DMS53 treated with DMSO at 0.1 percent for 48 hours (cell line): ENCODE data around the gene TNS1.
"Not testable (repeated sequence)": the region's sequence is repeated elsewhere in the genome, so short reads cannot be mapped to it uniquely, and the experiment has no call there.

Experiments used
- DNase-seq: peaks from one replicate; lab custom pipeline; 2025; ENCODE audit not compliant: unreplicated experiment; lab: John Stamatoyannopoulos, UW

Gene TNS1

DNA sequence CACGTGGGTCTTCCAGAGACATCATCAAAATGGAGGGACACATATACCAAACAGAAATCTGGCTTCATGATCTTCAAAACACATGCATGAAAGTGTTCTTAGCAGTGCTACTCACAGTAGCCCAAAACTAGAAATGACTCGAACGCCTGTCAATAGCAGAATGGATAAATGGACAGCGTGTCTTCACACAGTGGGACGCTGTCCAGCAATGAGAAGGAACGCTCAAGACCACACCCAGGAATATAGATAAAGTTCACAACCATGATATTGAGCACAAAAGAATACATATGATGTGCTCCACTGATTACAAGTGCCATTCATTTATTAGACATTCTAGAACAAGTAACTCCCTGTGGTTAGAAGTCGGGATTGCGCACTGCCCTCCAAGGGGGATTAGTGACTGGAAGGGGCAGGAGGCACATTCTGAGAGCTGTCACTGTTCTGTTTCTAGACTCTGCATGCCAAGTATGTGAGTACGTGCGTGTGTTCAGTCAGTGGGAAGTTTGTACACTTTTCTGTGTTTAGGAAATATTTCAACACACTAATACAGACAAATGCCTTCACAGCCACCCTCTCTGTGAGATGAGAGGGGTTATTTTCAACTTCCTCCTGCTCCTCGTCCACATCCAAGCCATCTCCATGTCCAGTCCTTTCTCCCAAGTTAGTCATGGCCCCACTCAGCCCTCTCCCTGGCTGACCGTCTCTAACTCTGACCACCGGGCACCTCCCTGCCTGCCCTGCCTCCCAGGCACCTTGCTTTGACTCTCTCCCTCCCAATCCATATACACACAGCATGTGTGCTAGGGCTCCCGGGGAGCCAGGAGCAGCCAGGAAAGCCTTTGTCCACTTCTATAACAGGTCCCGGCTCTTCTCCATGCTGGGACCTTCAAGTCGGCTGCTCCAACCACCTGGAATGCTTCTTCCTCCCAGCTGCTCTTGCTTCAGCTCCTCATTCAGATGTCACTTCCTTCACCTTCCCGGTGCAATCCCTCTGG is 26.9 kb upstream of the TNS1 start:
- DNase-seq, result no peak

- no peak for DNase-seq
These were observed 26.0 kb upstream of the TNS1 start for GRCh38 chr2:218028562-218029348.

GRCh38 chr2:218028189-218028495 is 25.3 kb upstream of the TNS1 start:
- DNase-seq, result no peak

- no peak for DNase-seq
These were observed 24.8 kb upstream of the TNS1 start for GRCh38 chr2:218027426-218028188.

DNA sequence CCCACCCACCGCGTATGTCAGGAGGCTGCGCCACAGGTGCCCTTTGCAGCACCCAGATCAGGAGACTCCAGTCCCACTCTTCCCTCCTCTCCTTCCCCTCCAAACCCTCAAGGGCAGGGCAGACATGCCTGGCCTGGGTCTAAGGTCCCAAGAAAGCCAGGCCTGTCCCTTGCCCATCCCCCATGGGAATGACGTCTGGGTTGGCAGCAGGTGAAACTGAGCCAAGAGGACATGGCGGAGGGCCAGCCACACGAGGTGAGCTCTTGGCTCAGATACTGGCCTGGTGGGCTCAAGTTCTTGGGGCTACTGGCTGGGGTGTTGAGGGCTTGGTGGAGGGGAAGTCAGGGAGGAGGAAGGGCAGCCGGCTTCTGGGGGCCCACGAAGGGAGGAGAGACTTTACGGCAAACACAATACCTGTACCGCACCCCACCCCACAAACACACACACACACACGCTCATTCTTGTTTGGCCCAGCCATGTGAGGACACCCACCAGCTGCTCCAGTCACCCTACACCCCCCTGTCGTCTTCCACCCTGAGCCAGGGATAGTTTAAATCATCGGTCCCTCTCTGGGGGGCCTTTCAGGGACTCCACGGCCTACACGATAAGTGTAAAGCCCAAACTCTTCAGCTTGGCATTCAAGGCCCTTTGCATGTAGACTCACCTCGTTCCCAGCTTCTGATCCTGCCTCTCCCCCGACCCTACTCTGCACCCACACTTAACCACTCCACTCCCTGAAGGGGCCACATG is 24.1 kb upstream of the TNS1 start:
- no peak for DNase-seq

DNA sequence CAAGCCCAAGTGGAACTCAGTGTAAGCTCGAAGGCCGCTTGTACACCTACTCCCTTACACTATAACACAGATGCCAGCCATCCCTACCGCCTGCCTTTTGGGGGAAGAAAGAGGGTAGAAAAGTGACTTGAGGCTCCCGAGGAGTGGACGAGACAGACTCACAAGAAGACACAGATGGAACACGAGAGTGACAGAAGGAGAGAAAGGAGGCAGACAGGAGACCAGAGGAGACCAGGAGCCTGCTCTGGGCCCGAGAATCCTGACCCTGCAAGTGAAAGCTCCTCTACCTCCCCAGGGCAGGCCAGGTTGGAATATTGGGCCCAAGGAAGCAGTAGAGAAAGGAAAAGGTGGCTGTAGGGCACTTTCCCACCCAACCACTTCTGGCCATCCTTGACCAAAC is 23.4 kb upstream of the TNS1 start:
- no peak for DNase-seq

- no peak for DNase-seq
These were observed 22.1 kb upstream of the TNS1 start for GRCh38 chr2:218024871-218025270.

DNA sequence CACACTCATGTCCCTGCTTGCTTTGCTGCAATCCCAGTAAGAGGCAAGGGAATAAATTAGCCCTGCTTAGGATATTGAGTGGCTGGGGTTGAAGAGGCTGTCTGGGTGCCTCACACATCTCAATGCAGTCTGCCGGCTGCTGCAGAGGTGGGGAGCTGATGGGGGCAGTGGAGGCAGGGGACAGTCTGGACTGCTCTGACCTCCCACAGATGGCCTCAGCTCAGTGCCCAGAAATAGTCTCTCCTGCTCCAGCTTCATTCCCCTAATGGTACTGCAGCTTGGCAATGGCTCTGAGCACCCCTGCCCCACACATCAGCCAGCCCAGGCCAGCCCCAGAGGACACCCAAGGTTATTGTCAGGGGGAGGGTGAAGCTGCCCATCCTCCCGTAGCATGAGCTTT is 21.5 kb upstream of the TNS1 start:
- no peak for DNase-seq

GRCh38 chr2:218023636-218024035 is 20.8 kb upstream of the TNS1 start:
- no peak for DNase-seq

- no peak for DNase-seq
These were observed 20.2 kb upstream of the TNS1 start for GRCh38 chr2:218022851-218023530.

- DNase-seq, result no peak
These were observed 19.5 kb upstream of the TNS1 start for GRCh38 chr2:218022131-218022850.

DNA sequence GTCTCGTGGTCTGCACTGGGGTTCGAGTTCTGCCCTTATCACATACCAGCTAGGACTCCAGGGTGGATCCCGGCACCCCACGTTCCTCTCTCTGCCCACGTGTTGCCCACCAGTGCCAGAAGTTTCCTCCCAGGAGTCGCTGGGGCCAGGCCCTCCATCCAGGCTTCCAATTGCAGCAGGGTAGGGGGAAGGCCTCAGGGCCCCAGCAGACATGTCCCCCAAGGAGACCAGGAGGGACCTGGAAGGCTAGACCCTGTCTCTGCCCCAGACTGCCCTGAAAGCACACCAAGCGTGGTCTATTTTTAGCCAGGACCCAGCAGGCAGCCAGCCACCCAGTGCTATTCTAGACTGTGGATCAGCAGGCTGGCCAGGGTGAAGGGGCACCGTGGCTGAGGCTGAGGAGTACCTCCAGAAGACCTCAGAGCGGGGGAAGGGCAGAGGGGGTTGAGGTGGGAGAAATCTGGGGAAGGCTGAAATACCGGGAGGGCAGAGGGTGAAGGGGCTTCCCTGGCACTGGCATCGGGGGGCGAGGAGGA is 18.8 kb upstream of the TNS1 start:
- DNase-seq, result no peak

GRCh38 chr2:218020966-218021535 is 18.3 kb upstream of the TNS1 start:
- DNase-seq, result no peak

- DNase-seq, result no peak
These were observed 17.5 kb upstream of the TNS1 start for GRCh38 chr2:218020281-218020680.

GRCh38 chr2:218019411-218020060 is 16.7 kb upstream of the TNS1 start:
- no peak for DNase-seq

DNA sequence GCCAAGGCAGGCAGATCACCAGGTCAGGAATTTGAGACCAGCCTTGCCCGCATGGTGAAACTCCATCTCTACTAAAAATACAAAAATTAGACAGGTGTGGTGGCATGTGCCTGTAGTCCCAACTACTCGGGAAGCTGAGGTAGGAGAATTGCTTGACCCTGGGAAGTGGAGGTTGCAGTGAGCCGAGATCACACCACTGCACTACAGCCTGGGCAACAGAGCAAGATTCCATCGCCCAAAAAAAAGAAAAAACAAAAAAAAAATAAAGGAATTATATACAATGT is 16.0 kb upstream of the TNS1 start:
- not testable (repeated sequence) for DNase-seq

DNA sequence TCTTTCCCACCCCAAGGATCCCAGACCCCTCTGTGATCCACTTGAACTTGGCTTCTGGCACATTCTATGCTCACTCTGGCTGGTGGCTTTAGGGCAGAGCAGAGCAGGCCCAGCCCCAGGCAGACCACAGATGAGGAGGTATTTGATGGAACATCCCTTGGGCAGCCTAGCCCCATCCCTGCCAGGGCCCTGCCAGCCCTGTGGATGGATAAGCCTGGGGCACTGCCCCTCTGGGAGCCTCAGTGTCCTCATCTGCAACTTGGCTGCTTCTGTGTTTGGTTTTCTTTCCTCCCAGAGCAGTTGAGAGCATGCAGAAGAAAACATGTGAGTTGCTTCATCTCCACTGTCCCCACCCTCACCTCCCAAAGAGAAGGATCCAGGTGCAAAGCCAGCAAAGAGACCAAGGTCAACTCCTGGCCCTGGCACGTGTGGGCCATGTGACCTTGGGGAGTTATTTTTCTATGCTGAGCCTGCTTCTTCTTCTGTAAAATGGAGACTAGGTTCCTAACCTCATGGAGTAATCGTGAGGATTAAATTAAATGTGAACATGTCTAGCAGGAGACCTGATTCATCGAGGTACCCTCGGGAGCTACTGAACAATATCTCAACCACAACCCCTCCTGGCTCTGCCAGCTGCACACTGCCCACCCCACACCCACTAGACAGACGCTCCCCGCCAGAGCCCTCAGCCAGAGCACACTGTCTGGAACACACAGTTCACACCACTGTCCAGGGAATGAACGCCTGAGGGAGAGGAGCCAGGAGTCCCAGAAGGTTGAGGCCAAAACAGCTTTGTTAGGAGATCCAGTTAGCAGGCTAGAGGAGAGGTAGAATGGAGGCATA is 14.6 kb upstream of the TNS1 start:
- no peak for DNase-seq

DNA sequence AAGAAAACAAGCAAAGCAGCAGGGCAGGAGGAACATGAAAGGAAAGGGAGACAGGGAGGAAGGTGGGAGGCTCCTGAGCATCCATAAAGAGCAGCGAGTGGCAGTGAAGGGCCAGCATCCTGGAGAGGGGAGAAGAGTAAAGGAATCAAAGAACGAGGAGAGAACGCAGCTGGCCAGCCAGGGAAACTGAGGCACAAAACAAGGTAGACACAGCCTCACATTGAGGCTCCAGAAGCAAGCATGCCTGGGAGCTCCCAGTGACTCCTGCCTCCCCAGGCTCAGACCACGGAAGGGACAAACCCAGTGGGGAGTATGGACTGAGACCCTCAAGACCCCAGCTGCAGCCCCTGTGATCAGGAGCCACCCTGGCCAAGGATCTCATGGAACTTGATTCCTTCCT is 14.0 kb upstream of the TNS1 start:
- no peak for DNase-seq
